LNCaP clone FGC (cell line): ENCODE measurements around the gene RFX3.

Source experiments
- DNase-seq: peaks from one replicate; pipeline ENCODE4 v3.0.0-alpha.2; 2011; ENCODE audit warnings: low read depth
- H3K4me3 ChIP-seq: 2 replicates; pipeline ENCODE4 v1.5.1; 2011; ENCODE audit warnings: mild to moderate bottlenecking, low read depth, low read length, control low read depth
- TF ChIP-seq, protein P1 (sequence below): IDR thresholded peaks from 2 replicates; pipeline ENCODE4 v1.5.1; 2012; ENCODE audit warnings: mild to moderate bottlenecking; ENCODE audit not compliant: control insufficient read depth, insufficient read depth; ENCODE audit errors: extremely low read depth

The RFX3 gene

DNA sequence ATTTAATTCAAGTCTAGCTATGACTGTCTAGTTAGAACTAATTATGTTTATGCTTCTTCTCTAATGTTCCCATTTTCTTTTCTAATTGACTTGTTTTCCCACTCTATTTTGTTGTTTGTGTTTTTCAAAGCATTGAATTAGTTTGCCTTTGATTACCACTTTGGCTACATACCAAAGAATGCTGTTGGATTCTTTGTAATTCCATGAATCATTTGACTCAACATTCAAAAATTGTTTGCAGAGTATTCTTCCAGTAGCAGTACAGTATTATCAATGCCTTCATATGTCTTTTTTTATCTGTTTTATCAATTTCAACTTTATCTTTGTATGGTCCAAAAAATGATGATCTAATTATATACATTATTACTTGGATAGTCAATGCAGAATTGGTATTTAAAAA, 288.7 kb downstream of the RFX3 start:
- DNase-seq, result no peak
- TF ChIP-seq, protein P1, sequence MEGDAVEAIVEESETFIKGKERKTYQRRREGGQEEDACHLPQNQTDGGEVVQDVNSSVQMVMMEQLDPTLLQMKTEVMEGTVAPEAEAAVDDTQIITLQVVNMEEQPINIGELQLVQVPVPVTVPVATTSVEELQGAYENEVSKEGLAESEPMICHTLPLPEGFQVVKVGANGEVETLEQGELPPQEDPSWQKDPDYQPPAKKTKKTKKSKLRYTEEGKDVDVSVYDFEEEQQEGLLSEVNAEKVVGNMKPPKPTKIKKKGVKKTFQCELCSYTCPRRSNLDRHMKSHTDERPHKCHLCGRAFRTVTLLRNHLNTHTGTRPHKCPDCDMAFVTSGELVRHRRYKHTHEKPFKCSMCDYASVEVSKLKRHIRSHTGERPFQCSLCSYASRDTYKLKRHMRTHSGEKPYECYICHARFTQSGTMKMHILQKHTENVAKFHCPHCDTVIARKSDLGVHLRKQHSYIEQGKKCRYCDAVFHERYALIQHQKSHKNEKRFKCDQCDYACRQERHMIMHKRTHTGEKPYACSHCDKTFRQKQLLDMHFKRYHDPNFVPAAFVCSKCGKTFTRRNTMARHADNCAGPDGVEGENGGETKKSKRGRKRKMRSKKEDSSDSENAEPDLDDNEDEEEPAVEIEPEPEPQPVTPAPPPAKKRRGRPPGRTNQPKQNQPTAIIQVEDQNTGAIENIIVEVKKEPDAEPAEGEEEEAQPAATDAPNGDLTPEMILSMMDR, result no peak
- no peak overlapping the region for H3K4me3 ChIP-seq

DNA sequence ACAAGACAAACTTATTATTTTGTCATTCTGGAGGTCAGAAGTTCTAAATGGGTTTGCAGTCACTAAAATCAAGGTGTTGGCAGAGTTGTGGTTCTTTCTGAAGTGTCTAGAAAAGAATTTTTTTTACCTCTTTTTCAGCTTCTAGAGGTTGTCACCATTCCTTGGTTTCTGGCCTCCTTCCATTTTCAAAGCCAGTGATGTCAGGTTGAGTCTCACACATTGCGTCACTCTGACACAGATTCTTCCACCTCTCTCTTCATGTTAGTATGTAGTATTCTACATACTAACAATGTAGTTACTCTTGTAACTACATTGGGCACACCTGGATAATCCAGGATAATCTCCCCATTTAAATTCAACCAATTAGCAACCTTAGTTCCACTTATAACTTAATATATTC, 290.3 kb downstream of the RFX3 start:
- TF ChIP-seq, protein P1, result no peak
- no peak for DNase-seq
- no peak overlapping the region for H3K4me3 ChIP-seq

DNA sequence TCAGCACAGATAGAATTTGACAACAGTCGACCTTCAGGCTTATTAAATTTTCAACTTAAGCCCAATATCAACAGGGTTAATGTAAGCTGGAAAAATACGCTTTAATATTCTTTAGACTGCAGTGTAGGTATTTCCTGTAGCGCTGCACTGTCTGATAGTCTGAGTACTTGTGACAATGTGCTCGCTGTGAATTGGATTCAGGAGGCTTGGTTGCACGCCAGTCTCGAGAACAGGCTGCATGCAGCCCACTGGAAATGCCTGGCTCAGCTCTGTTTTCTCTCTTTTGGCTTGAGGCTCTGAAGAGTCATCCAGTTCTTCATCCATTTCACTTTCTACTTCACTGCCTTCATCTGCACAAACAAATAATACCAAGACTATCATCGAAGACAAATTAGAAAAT, 300.9 kb downstream of the RFX3 start:
- TF ChIP-seq, protein P1, result no peak
- DNase-seq, result no peak
- H3K4me3 ChIP-seq, result no peak overlapping the region

DNA sequence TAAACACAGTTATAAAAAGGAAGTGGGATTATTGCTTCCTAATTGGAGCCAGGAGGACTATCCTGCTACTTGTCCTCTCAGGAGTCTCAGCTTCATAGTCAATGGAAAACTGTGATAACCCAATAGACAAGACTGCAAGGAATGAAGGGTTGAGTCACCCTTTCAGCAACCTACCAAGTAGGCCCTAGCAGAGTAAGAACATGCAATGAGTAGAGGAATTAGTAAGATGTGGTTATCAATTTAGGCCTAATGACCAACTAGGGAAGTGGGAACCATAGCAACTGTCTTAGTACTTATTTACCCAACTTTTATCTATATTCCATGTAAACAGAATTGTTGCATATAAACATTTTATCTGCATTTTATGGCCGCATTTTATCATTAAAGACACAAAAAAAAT, 310.1 kb downstream of the RFX3 start:
- TF ChIP-seq, protein P1, result no peak
- H3K4me3 ChIP-seq, result no peak overlapping the region
- DNase-seq, result peak; percentile 17

DNA sequence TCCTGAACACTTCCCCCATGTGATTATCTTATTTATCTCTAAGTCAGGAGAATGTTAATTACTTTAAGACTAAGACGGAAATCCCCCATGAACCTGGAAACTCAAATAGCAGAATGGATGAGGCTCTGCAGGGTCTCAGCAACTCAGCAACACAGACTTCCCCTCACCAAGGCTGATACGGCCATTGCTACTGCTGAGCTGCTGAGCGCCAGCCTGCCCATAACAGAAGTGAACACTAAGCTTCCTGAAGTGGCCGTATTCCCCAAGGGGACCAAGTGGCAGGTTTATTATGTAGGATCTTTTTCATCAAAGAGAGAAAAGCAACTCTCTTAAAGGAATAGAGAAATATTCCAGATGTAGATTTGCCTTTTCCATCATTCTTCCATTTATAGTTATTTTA, 311.1 kb downstream of the RFX3 start:
- H3K4me3 ChIP-seq, result no peak overlapping the region
- no peak for DNase-seq
- TF ChIP-seq, protein P1, result no peak

DNA sequence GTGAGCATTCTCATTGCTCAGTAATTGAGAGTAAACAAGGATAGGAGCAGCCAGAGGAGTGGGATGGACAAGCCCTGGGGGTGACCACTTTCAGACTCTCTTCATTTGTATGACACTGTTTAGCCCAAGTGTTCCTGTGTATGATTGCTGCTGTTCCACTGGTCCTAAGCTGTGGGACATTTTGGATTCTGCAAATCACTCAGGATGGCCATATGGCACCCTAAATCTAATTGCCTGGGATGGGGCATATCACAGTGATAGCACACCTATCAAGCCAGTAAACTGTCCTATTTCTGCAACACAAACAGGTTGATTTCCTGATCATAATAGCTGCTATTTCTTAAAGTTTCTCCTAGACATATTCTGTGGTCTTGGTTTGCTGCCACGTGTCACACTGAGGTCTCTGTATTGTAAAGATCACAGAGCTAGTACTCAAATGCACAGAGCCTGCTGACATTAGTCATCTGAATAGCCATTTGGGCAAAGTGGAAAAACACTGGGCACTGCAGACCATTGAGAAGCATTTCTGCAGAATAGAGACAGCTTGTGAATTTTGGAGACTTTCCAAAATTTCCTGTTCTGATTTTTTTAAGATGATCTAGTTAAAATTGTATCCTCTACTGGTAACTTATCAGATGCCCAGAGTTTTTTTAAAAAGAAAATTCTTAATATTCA, 320.2 kb downstream of the RFX3 start:
- no peak for DNase-seq
- TF ChIP-seq, protein P1, result no peak
- H3K4me3 ChIP-seq, result no peak overlapping the region

DNA sequence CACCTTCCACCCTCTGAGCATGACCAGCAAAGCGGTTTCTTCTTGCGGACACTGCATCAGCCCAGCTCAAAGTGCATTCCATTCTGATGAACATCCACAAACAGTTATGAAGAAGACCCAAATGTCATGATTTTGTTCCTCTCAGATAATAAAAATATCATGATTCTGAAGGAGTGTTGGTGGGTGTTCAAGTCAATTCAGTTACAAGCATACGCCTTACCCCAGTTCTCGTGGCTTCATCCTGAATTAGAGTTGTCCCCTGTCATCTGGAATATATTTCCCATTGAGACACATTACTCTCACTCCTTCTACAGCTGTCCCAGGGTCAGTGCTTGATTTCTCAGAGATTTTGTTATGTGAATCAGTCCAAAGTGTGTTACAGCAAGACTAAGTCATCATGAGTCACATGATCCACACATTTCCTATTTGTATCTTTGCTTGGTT, 325.4 kb downstream of the RFX3 start:
- TF ChIP-seq, protein P1, result no peak
- no peak overlapping the region for H3K4me3 ChIP-seq
- DNase-seq, result no peak
